ENCODE results near the gene ARHGEF38. TPM values are rescaled to one million over a fixed set of nuclear protein-coding genes. Genes with fewer than 3 reads are reported as not detected.

The ARHGEF38 gene
- total RNA-seq, 1 experiment from 2014 or later = not detected

DNA sequence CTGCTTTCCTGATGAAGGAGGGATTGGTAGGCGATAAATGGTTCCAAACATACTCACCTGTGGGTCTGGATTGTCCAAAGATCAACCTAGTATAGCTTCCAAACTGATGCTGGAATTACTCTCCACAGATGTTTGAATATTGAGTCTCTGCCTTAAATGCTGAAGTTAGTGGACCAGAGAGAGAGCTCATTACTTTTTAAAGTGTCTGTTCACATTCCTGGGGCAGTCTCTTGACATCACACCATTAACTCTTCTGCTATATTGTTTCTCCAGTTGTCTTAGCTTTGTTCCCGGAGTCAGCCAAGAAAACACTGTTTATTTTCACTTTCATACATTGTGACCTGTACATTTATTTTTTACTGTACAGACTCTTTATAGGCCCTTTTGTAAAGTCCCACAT is 35.4 kb downstream of the ARHGEF38 start:
- DNase-seq (ENCODE audit: low spot score) = no peak
- CTCF ChIA-PET = no interaction called here
- no TSS peak for BruUV-seq (replicated peaks)
- TF ChIP-seq, protein P1, sequence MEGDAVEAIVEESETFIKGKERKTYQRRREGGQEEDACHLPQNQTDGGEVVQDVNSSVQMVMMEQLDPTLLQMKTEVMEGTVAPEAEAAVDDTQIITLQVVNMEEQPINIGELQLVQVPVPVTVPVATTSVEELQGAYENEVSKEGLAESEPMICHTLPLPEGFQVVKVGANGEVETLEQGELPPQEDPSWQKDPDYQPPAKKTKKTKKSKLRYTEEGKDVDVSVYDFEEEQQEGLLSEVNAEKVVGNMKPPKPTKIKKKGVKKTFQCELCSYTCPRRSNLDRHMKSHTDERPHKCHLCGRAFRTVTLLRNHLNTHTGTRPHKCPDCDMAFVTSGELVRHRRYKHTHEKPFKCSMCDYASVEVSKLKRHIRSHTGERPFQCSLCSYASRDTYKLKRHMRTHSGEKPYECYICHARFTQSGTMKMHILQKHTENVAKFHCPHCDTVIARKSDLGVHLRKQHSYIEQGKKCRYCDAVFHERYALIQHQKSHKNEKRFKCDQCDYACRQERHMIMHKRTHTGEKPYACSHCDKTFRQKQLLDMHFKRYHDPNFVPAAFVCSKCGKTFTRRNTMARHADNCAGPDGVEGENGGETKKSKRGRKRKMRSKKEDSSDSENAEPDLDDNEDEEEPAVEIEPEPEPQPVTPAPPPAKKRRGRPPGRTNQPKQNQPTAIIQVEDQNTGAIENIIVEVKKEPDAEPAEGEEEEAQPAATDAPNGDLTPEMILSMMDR (conservative IDR thresholded peaks at IDR 0.05; ENCODE audit: low read depth, low read length) = no peak
- no peak for TF ChIP-seq EZH2 (IDR thresholded peaks at IDR 0.05; ENCODE audit: borderline replicate concordance, low read depth, low read length, poor library complexity, severe bottlenecking)
- no peaks in the 10 kb centered on the region for H3K4me1 ChIP-seq (ENCODE audit: insufficient read depth, low read length, poor library complexity, severe bottlenecking)
- intact Hi-C loops (cut with micrococcal nuclease; ENCODE audit: unreplicated experiment) = no loop called here
- H3K9me3 ChIP-seq (ENCODE audit: low read depth, low read length, poor library complexity, severe bottlenecking) = no peaks in the 10 kb centered on the region
- POLR2A ChIA-PET (ENCODE audit: low non-redundant PET) = no interaction called here
- no peaks in the 10 kb centered on the region for H3K36me3 ChIP-seq (ENCODE audit: insufficient read depth, low read length, poor library complexity, severe bottlenecking)
- H3K27me3 ChIP-seq (replicated peaks; ENCODE audit: insufficient read depth, low read depth, low read length, poor library complexity) = no peaks in the 10 kb centered on the region
- no peak overlapping the region for H3K27ac ChIP-seq (ENCODE audit: low read depth, low read length, poor library complexity, severe bottlenecking)
- H3K4me3 ChIP-seq (ENCODE audit: low read depth, low read length, poor library complexity, severe bottlenecking) = no peak overlapping the region

DNA sequence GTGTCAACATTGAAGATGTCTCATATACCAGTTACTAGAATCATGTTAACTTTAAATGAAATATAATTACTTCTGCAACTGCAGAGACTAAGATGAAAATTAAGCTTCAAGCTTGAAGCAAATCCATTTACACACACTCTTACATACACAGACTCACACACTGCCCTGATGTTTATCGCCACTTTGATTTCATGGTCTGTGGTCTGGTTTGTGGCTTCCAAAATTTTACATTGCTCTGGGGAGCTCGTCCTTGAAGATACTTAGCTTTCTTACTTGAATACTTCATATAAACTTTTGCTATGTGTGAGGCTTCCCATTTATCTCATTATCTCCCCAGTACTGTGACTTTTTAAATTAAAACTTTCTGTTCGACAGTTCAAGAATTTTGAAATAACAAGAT is 35.8 kb downstream of the ARHGEF38 start:
- H3K27ac ChIP-seq (ENCODE audit: low read depth, low read length, poor library complexity, severe bottlenecking) = no peak overlapping the region
- H3K36me3 ChIP-seq (ENCODE audit: insufficient read depth, low read length, poor library complexity, severe bottlenecking) = no peaks in the 10 kb centered on the region
- intact Hi-C loops (cut with micrococcal nuclease; ENCODE audit: unreplicated experiment) = no loop called here
- ChIA-PET POLR2A (ENCODE audit: low non-redundant PET) (no interaction called here), CTCF (no interaction called here)
- TF ChIP-seq EZH2 (IDR thresholded peaks at IDR 0.05; ENCODE audit: borderline replicate concordance, low read depth, low read length, poor library complexity, severe bottlenecking) = no peak
- TF ChIP-seq, protein P1 (conservative IDR thresholded peaks at IDR 0.05; ENCODE audit: low read depth, low read length) = no peak
- no peaks in the 10 kb centered on the region for H3K27me3 ChIP-seq (replicated peaks; ENCODE audit: insufficient read depth, low read depth, low read length, poor library complexity)
- DNase-seq (ENCODE audit: low spot score) = peak; percentile 39
- no peaks in the 10 kb centered on the region for H3K4me1 ChIP-seq (ENCODE audit: insufficient read depth, low read length, poor library complexity, severe bottlenecking)
- no peaks in the 10 kb centered on the region for H3K9me3 ChIP-seq (ENCODE audit: low read depth, low read length, poor library complexity, severe bottlenecking)
- BruUV-seq (replicated peaks) = no TSS peak
- H3K4me3 ChIP-seq (ENCODE audit: low read depth, low read length, poor library complexity, severe bottlenecking) = no peak overlapping the region

DNA sequence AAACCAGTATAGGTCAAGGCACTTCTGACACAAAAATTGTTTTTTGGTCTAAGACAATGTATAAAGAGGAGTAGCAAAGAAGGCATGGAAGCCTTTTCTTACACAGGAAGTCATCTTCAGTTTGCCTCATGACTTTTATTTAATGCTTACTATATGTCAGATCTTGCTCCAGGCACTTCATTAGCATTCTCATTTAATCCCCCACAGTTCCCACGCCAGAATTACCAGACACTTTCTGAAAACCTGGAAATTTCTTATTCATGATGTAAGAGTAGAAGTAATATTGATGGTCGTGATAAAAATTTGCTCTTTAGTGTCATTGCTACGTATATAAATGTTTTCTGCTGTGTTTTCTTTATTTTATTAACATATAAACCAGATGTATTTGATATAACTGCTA is 39.2 kb downstream of the ARHGEF38 start:
- CTCF ChIA-PET = no interaction called here
- no peaks in the 10 kb centered on the region for H3K4me1 ChIP-seq (ENCODE audit: insufficient read depth, low read length, poor library complexity, severe bottlenecking)
- POLR2A ChIA-PET (ENCODE audit: low non-redundant PET) = no interaction called here
- intact Hi-C loops (cut with micrococcal nuclease; ENCODE audit: unreplicated experiment) = no loop called here
- H3K27ac ChIP-seq (ENCODE audit: low read depth, low read length, poor library complexity, severe bottlenecking) = no peak overlapping the region
- no peak for TF ChIP-seq EZH2 (IDR thresholded peaks at IDR 0.05; ENCODE audit: borderline replicate concordance, low read depth, low read length, poor library complexity, severe bottlenecking)
- TF ChIP-seq, protein P1 (conservative IDR thresholded peaks at IDR 0.05; ENCODE audit: low read depth, low read length) = no peak
- no peak overlapping the region for H3K4me3 ChIP-seq (ENCODE audit: low read depth, low read length, poor library complexity, severe bottlenecking)
- H3K27me3 ChIP-seq (replicated peaks; ENCODE audit: insufficient read depth, low read depth, low read length, poor library complexity) = no peaks in the 10 kb centered on the region
- BruUV-seq (replicated peaks) = no TSS peak
- no peaks in the 10 kb centered on the region for H3K36me3 ChIP-seq (ENCODE audit: insufficient read depth, low read length, poor library complexity, severe bottlenecking)
- H3K9me3 ChIP-seq (ENCODE audit: low read depth, low read length, poor library complexity, severe bottlenecking) = no peaks in the 10 kb centered on the region
- DNase-seq (ENCODE audit: low spot score) = no peak
